Parathyroid adenoma (tissue), 2 donors: Measurements from ENCODE around the gene FCER2.

Source experiments
- H2AFZ ChIP-seq: fragments of 300-600 bp; sonication (generic); one replicate; pipeline ENCODE4 v1.7.0; 2017; ENCODE audit warnings: antibody characterized with exemption, mild to moderate bottlenecking
- H3K27ac ChIP-seq: fragments of 300-600 bp; sonication (generic); one replicate; pipeline ENCODE4 v1.7.0; 2017
- H3K27me3 ChIP-seq: fragments of 300-600 bp; sonication (generic); one replicate; pipeline ENCODE4 v1.7.0; 2017; ENCODE audit warnings: low read length; ENCODE audit not compliant: control insufficient read depth, insufficient read depth
- H3K36me3 ChIP-seq: fragments of 300-600 bp; sonication (generic); one replicate; pipeline ENCODE4 v1.7.0; 2017; ENCODE audit warnings: low read length; ENCODE audit not compliant: control insufficient read depth, insufficient read depth
- H3K4me1 ChIP-seq: fragments of 300-600 bp; sonication (generic); one replicate; pipeline ENCODE4 v1.7.0; 2017; ENCODE audit warnings: control low read depth
- H3K4me2 ChIP-seq: fragments of 300-600 bp; sonication (generic); one replicate; pipeline ENCODE4 v1.7.0; 2017; ENCODE audit warnings: low read length
- H3K4me3 ChIP-seq: fragments of 300-600 bp; sonication (generic); one replicate; pipeline ENCODE4 v1.7.0; 2017; ENCODE audit warnings: low read depth, low read length
- H3K79me2 ChIP-seq: fragments of 300-600 bp; sonication (generic); one replicate; pipeline ENCODE4 v1.7.0; 2017; ENCODE audit warnings: control low read depth
- H3K9ac ChIP-seq: fragments of 300-600 bp; sonication (generic); one replicate; pipeline ENCODE4 v1.7.0; 2017; ENCODE audit warnings: mild to moderate bottlenecking
- H3K9me3 ChIP-seq: fragments of 300-600 bp; sonication (generic); one replicate; pipeline ENCODE4 v1.7.0; 2017; ENCODE audit warnings: low read length; ENCODE audit not compliant: control insufficient read depth
- CTCF ChIP-seq: fragments of 300-600 bp; sonication (generic); IDR thresholded peaks from one replicate; pipeline ENCODE4 v1.7.0; 2017; ENCODE audit warnings: antibody characterized with exemption, mild to moderate bottlenecking
- donor health status: primary hyperparathyroidism.

The FCER2 gene

DNA sequence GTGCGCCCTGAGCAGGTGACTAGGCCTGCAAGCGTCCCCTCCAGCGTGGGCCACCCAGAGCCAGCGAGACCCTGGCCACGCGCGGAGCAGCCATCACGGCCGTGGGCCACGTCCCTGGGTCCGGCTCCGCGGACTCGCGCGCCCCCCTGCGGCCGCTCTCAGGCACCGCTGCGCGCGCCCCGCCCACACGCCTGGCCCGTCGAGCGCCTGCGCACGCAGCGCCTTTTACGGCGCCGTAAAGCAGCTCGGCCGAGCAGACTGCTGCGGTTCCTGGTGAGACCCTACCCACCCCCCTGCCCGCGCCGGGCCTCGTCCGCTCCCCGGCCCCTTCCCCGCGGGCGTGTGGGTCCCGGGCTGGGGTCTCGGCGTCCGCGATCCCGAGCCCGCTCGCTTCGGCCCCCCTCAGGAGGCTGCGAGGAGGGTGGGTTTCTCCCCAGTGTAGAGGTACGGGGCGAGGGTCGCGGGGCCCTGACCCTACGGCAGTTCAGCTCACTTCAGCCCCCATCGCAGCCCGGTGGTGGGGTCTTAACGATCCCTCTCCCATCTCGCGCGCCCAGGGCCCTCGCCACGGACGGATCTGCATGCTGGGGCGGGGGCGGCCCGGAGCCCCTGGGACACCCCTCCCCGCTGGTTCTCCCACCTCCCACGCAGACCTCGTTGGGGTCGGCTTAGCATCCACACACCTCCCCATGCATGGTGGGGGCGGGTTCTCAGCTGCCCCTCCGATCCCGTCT is 21.2 kb downstream of the FCER2 start, which contains the start of gene TRAPPC5:
TRAPPC5 (plus strand) TSS at position 228 of the 734 bp plus-strand sequence. CDS start 1,421 bp downstream, outside the sequence.
- H3K27me3 ChIP-seq = peaks cover 3% of the 10 kb centered on the region
- peak within 1 kb of the TSS; percentile 99 for H3K4me3 ChIP-seq
- peaks cover 3% of the 10 kb centered on the region for H3K4me1 ChIP-seq
- H3K27ac ChIP-seq = peak within 1 kb of the TSS; percentile 72
- H3K9ac ChIP-seq = peak within 1 kb of the TSS; percentile 99
- H3K9me3 ChIP-seq = no peaks in the 10 kb centered on the region
- TF ChIP-seq CTCF = peak; percentile 99
- peak within 1 kb of the TSS; percentile 99 for H2AFZ ChIP-seq
- peak within 1 kb of the TSS; percentile 90 for H3K4me2 ChIP-seq
- no peaks in the 10 kb centered on the region for H3K36me3 ChIP-seq
- H3K79me2 ChIP-seq = no peaks in the 10 kb centered on the region

DNA sequence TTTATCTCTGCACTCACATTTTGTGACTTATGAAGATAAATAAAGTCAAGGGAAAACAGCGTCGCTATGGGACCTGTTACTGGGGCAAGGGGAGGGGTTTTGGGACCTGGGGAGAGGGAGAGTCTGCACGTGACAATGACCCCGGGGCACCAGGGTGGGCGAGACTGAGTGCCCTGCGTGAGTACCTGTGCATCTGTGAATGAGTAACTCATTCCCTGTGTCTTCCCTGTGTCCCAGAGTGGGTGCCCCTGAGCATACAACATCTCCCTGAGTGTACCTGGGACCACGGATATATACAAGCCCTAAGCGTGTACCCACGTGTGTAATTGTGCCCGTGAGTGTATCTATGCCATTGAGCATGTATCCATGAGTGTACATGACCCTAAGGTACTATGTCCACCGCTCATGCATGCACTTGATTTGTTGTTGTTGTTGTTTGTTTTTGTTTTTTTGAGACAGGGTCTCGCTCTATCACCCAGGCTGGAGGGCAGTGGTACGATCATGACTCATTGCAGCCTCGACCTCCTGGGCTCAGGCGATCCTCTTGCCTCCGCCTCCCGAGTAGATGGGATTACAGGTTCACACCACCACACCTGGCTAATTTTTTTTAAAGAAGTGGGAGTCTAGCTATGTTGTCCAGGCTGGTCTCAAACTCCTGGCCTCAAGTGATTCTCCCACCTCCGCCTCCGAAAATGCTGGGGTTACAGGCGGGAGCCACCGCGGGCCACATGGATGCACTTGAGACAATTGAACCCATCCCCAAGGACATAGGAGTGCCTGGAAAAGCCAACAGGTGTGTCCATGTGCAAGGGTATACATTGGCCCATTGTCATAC is 21.9 kb downstream of the FCER2 start:
- Histone ChIP-seq H2AFZ (peak overlapping the region; percentile 99), H3K9me3 (no peaks in the 10 kb centered on the region), H3K27me3 (peaks cover 3% of the 10 kb centered on the region), H3K4me1 (peaks cover 3% of the 10 kb centered on the region), H3K36me3 (no peaks in the 10 kb centered on the region), H3K27ac (no peak overlapping the region), H3K4me2 (peak overlapping the region; percentile 90), H3K4me3 (peak overlapping the region; percentile 99), H3K9ac (no peak overlapping the region), H3K79me2 (no peaks in the 10 kb centered on the region)
- no peak for TF ChIP-seq CTCF

GRCh38 chr19:7678971-7679751 is 22.8 kb downstream of the FCER2 start:
- H3K4me3 ChIP-seq = no peak overlapping the region
- H3K27ac ChIP-seq = no peak overlapping the region
- H3K36me3 ChIP-seq = no peaks in the 10 kb centered on the region
- H3K9me3 ChIP-seq = no peaks in the 10 kb centered on the region
- peaks cover 3% of the 10 kb centered on the region for H3K4me1 ChIP-seq
- H3K9ac ChIP-seq = no peak overlapping the region
- no peak for TF ChIP-seq CTCF
- H3K4me2 ChIP-seq = no peak overlapping the region
- H3K79me2 ChIP-seq = no peaks in the 10 kb centered on the region
- peaks cover 3% of the 10 kb centered on the region for H3K27me3 ChIP-seq
- no peak overlapping the region for H2AFZ ChIP-seq

- no peak for TF ChIP-seq CTCF
- no peaks in the 10 kb centered on the region for H3K79me2 ChIP-seq
- no peaks in the 10 kb centered on the region for H3K36me3 ChIP-seq
- H3K9ac ChIP-seq = no peak overlapping the region
- H3K4me1 ChIP-seq = peaks cover 3% of the 10 kb centered on the region
- H3K9me3 ChIP-seq = no peaks in the 10 kb centered on the region
- H3K4me3 ChIP-seq = no peak overlapping the region
- no peak overlapping the region for H2AFZ ChIP-seq
- no peak overlapping the region for H3K27ac ChIP-seq
- peaks cover 3% of the 10 kb centered on the region for H3K27me3 ChIP-seq
- no peak overlapping the region for H3K4me2 ChIP-seq
Measured at GRCh38 chr19:7677669-7678311, 24.1 kb downstream of the FCER2 start.
